ENCODE results near the gene SEC22A. TPM values are rescaled to one million over a fixed set of nuclear protein-coding genes. Genes with fewer than 3 reads are reported as not detected.

Gene SEC22A, protein sequence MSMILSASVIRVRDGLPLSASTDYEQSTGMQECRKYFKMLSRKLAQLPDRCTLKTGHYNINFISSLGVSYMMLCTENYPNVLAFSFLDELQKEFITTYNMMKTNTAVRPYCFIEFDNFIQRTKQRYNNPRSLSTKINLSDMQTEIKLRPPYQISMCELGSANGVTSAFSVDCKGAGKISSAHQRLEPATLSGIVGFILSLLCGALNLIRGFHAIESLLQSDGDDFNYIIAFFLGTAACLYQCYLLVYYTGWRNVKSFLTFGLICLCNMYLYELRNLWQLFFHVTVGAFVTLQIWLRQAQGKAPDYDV
- 32.5 and 34.1 TPM in 2 replicates for polyA plus RNA-seq

DNA sequence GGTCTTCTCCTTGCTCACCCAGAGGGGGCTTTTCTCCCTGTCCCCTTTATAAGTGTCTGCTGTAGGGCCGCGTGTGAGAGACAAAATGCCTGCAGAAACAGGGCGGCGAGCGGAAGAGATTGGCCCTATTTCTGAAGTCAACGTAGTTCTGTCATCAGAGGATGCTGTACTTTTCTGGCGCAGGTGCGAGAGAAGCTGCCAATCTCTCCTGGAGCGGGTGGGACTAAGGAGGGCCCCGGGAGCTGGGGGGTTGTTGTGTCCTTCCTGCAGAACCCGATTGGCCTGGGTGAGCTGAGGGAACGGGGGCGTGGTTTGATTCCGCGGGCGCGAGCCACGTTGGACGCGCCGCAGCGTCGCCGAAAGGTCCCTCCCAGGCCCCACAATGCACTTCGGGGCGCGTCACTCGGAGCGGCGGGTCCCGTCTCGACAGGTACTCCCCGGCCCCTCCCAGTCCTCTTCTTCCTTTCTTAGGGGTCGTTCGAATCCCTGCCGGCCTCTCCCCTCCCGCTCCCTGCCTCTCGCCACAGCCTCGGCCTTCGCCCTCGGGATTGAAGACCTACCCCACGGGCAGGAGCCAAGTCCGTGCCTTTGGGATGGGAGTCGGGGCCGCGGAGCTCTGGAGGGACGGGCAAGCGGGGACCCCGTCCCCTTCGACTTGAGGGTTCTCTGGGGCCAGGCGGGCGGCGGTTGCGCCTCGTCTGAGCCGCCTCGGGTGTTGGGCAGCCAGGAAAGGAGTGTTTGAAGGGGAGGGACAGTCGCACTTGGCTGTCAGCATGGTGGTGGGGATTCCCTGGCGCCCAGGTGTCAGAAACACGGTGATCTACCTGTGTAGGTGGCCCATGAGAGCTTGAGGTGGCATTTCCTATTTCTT is at the start of gene SEC22A:
Gene SEC22A, plus strand, starts transcription at position 387 of the 871 bp plus-strand sequence. CDS start 7,275 bp downstream, outside the sequence.

Other genes with a start within 250 kb of the SEC22A start
- 0.42 and 2.9 TPM in 2 replicates for gene SEMA5B, start 174.2 kb upstream of the SEC22A start, polyA plus RNA-seq
- 2.2 and 3.1 TPM in 2 replicates for gene PDIA5, start 134.9 kb upstream of the SEC22A start, polyA plus RNA-seq
- 0.21 and 0.99 TPM in 2 replicates for gene ADCY5, start 247.1 kb downstream of the SEC22A start, polyA plus RNA-seq

Measured in Purkinje cell (primary cell).